Mucosa of descending colon (tissue), 3 donors: ENCODE data around the gene BCL2L1. TPM values are rescaled to one million over a fixed set of nuclear protein-coding genes. Genes with fewer than 3 reads are reported as not detected.

Experiments
- ATAC-seq: fragments of 200-7000 bp; cut with Tn5 transposase; one replicate; pipeline ENCODE4 v1.9.1; 2020; ENCODE audit warnings: mild to moderate bottlenecking, moderate library complexity
- DNase-seq, 3 donors: peaks; one replicate each; pipeline ENCODE4 v3.0.0-alpha.2; 2020
- H3K36me3 ChIP-seq: fragments of 200-600 bp; one replicate; pipeline ENCODE4 v1.8.0; 2021; ENCODE audit warnings: low read depth, mild to moderate bottlenecking
- H3K4me1 ChIP-seq: fragments of 200-600 bp; one replicate; pipeline ENCODE4 v1.8.0; 2021; ENCODE audit warnings: low read depth, mild to moderate bottlenecking
- H3K4me3 ChIP-seq: fragments of 200-600 bp; one replicate; pipeline ENCODE4 v1.8.0; 2021; ENCODE audit warnings: mild to moderate bottlenecking
- H3K9me3 ChIP-seq: fragments of 200-600 bp; one replicate; pipeline ENCODE4 v1.8.0; 2021; ENCODE audit warnings: mild to moderate bottlenecking
- CTCF ChIP-seq: fragments of 200-600 bp; IDR thresholded peaks from one replicate; pipeline ENCODE4 v1.8.0; 2022; ENCODE audit warnings: antibody characterized with exemption, mild to moderate bottlenecking
- intact Hi-C, 2 donors: fragments of 100-400 bp; cut with DNase I in 1 of 2; cut with micrococcal nuclease in 1 of 2; formaldehyde crosslinking; loops; one replicate each; pipeline versions ENCODE4 v1.11.0 to v1.11.1; 2022; cut with DNase I, micrococcal nuclease
- total RNA-seq, 3 donors: library from RNA; stranded (reverse); fragmentation: NEBNext Ultra II Directional in 2 of 3; extraction: Animal tissue kit (Norgen Biotek cat#: 25700) in 2 of 3; gene quantifications; one replicate each; pipeline versions ENCODE4 v1.2.1 to v1.2.4, GENCODE V29; 2021 to 2023
- donor health status: DM: no; HTN: no; CAD: no; lungs with moderate emphysema.
- donor health status: DM: no; HTN: no; CAD: no.
- donor health status: DM: no; HTN: yes; CAD: no.

Gene BCL2L1
- total RNA-seq, 3 donors from 2014 or later: 76.2 to 90.3 (median 78.1) TPM

- no peak for ATAC-seq
- no peaks in the 10 kb centered on the region for H3K36me3 ChIP-seq
- no peak overlapping the region for H3K4me3 ChIP-seq
- H3K9me3 ChIP-seq: no peaks in the 10 kb centered on the region
- intact Hi-C loops: no loop called here
- peaks cover 4% of the 10 kb centered on the region for H3K4me1 ChIP-seq
- no peak for DNase-seq
- no peak for TF ChIP-seq CTCF
Measured at GRCh38 chr20:31740208-31740607, 17.5 kb upstream of the BCL2L1 start.

- Histone ChIP-seq H3K9me3 (no peaks in the 10 kb centered on the region), H3K4me3 (peak overlapping the region; percentile 74), H3K36me3 (no peaks in the 10 kb centered on the region), H3K4me1 (peaks cover 4% of the 10 kb centered on the region)
- DNase-seq: no peak
- no peak for TF ChIP-seq CTCF
- intact Hi-C loops: no loop called here
- ATAC-seq: no peak
Measured at GRCh38 chr20:31739550-31739977, 16.9 kb upstream of the BCL2L1 start.

GRCh38 chr20:31738729-31739549, 16.3 kb upstream of the BCL2L1 start, which contains the start of gene TPX2:
TPX2 (plus strand) TSS chr20:31739290; CDS start chr20:31757477, 18,187 bp downstream.
- DNase-seq (peak; percentile 92 to 96 (median 95)), ATAC-seq (peak; percentile 99)
- H3K4me1 ChIP-seq: peaks cover 4% of the 10 kb centered on the region
- no peak for TF ChIP-seq CTCF
- intact Hi-C loops: no loop called here
- H3K36me3 ChIP-seq: no peaks in the 10 kb centered on the region
- H3K9me3 ChIP-seq: no peaks in the 10 kb centered on the region
- H3K4me3 ChIP-seq: peak within 1 kb of the TSS; percentile 74

GRCh38 chr20:31731321-31731717, 8.7 kb upstream of the BCL2L1 start:
- intact Hi-C loops: no loop called here

More at GRCh38 chr20:31731321-31731717, 8.7 kb upstream of the BCL2L1 start:
- DNase-seq (no peak), ATAC-seq (no peak)
- no peaks in the 10 kb centered on the region for H3K9me3 ChIP-seq
- H3K4me1 ChIP-seq: no peaks in the 10 kb centered on the region
- H3K4me3 ChIP-seq: no peak overlapping the region
- no peaks in the 10 kb centered on the region for H3K36me3 ChIP-seq
- TF ChIP-seq CTCF: no peak
